Vagina (tissue), 2 donors: Measurements from ENCODE around the gene NFIA.

Source experiments
- POLR2A ChIP-seq, 2 donors: fragments of 450-650 bp; IDR thresholded peaks; one replicate each; pipeline ENCODE4 v1.6.1; 2017; ENCODE audit warnings: antibody characterized with exemption in 2 of 2, mild to moderate bottlenecking in 2 of 2, moderate library complexity in 2 of 2
- POLR2AphosphoS5 ChIP-seq, 2 donors: sonication (generic); formaldehyde crosslinking; IDR thresholded peaks; one replicate each; pipeline ENCODE4 v1.9.0; 2017; ENCODE audit warnings: antibody characterized with exemption in 2 of 2, mild to moderate bottlenecking in 2 of 2, low read depth in 1 of 2; ENCODE audit not compliant: insufficient read depth in 1 of 2
- TF ChIP-seq, protein P1 (sequence below), 3 experiments: fragments of 450-650 bp in 2 of 3; fragments of 200-600 bp in 1 of 3; sonication (generic) in 1 of 3; IDR thresholded peaks; one replicate each; pipeline ENCODE4 v1.5.1; 2017 to 2019; ENCODE audit warnings: antibody characterized with exemption in 3 of 3, mild to moderate bottlenecking in 2 of 3, moderate library complexity in 2 of 3

DNA sequence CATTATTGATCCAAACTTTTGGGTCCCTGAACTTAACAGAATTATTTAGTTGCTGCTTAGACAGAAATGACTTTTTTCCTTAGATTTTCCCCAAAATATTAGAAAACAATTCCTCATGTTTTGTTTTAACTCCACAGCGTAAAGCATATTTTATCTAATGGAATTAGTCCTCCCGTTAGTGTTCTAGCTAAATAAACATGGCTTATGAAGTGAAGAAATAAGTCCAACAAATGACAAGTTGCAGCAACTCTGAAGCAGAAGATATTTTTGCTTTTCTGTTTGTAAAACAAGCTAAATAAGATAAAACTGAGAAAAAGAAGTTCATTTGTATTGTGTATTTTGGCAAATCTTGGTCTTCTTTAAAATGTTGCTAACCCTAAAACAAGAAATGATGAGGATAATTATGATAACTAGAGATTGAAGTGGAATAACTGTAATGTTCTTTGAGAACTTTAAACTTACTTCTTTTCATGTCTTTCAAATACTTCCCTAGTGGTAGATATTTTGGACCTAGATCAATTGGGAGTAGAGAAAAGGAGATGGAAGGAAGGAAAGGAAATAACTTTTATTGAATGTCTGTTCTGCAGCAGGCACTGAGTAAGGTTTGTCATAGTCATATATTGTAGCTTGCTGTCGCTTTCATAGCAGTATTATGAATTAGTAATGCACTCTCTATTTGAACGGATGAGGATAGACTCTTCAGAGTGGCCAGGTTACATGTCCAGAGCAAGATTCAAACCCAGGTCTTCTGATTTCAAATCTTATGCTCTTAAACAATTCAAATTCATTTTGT lies 12.5 kb downstream of the NFIA start:
- TF ChIP-seq, protein P1, sequence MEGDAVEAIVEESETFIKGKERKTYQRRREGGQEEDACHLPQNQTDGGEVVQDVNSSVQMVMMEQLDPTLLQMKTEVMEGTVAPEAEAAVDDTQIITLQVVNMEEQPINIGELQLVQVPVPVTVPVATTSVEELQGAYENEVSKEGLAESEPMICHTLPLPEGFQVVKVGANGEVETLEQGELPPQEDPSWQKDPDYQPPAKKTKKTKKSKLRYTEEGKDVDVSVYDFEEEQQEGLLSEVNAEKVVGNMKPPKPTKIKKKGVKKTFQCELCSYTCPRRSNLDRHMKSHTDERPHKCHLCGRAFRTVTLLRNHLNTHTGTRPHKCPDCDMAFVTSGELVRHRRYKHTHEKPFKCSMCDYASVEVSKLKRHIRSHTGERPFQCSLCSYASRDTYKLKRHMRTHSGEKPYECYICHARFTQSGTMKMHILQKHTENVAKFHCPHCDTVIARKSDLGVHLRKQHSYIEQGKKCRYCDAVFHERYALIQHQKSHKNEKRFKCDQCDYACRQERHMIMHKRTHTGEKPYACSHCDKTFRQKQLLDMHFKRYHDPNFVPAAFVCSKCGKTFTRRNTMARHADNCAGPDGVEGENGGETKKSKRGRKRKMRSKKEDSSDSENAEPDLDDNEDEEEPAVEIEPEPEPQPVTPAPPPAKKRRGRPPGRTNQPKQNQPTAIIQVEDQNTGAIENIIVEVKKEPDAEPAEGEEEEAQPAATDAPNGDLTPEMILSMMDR (IDR thresholded peaks at IDR 0.05), result no peak
- no peak for TF ChIP-seq POLR2A (IDR thresholded peaks at IDR 0.05)
- TF ChIP-seq POLR2AphosphoS5 (IDR thresholded peaks at IDR 0.05; ENCODE audit: insufficient read depth in 1 of 2, low read depth in 1 of 2), result no peak
